SIG-M5 treated with dmso at 0.1 percent for 504 hours (cell line): ENCODE data around the gene SLC26A11.
"Not testable (repeated sequence)": the region's sequence is repeated elsewhere in the genome, so short reads cannot be mapped to it uniquely, and the experiment has no call there.

Experiments
- DNase-seq: peaks from one replicate; lab custom pipeline; 2025; ENCODE audit not compliant: unreplicated experiment; lab: John Stamatoyannopoulos, UW

Gene SLC26A11

DNA sequence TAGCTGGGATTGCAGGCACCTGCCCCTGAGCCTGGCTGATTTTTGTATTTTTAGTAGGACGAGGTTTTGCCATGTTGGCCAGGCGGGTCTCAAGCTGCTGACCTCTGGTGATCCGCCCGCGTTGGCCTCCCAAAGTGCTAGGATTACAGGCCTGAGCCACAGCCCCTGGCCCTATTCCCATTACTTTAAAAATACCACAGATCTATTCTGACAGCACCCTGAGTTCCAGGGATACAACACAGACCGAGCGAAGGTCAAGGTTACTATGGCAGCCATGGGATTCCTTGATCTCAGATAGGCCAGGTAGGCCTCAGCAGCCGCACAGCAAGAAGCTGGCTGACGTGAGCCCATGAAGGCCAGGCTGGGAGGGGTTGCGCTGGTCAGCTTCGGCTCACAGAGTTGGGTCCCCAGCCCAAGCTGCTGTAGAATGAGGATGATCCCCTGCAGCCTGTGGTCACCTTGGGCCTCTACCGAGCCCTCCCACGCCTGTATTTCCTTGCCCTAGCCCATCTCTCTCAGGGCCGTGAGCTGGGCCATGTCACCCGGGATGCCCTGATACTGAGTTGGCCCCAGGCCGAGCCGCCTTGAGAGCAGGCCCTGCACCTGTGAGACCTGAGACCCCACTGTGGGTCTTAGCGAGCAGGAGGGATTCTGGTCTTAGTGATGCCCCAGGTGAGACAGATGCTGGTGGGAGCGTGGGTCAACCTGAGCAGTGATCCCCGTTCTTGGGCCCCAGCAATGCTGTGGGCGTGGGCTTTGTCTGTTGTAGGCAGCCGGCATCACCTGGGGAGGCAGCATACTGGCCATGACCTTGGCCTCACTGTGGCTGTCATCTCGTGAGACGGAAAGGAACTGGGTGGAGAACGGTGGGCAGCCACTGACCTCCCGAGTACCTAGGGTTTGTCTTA is 23.6 kb downstream of the SLC26A11 start:
- DNase-seq, result no peak

DNA sequence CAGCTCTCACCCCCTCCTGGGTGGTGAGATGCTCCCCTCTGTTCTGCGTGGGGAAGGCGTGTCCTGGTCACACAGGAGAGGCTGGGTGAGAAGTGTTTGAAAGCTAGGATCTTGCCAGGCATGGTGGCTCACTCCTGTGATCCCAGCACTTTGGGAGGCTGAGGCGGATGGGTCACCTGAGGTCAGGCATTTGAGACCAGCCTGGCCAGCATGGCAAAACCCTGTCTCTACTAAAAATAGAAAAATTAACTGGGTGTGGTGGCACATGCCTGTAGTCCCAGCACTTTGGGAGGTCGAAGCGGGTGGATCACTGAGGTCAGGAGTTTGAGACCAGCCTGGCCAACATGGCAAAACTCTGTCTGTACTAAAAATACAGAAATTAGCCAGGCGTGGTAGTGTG is 24.2 kb downstream of the SLC26A11 start:
- not testable (repeated sequence) for DNase-seq

GRCh38 chr17:80244871-80245509 is 24.8 kb downstream of the SLC26A11 start:
- no peak for DNase-seq

DNA sequence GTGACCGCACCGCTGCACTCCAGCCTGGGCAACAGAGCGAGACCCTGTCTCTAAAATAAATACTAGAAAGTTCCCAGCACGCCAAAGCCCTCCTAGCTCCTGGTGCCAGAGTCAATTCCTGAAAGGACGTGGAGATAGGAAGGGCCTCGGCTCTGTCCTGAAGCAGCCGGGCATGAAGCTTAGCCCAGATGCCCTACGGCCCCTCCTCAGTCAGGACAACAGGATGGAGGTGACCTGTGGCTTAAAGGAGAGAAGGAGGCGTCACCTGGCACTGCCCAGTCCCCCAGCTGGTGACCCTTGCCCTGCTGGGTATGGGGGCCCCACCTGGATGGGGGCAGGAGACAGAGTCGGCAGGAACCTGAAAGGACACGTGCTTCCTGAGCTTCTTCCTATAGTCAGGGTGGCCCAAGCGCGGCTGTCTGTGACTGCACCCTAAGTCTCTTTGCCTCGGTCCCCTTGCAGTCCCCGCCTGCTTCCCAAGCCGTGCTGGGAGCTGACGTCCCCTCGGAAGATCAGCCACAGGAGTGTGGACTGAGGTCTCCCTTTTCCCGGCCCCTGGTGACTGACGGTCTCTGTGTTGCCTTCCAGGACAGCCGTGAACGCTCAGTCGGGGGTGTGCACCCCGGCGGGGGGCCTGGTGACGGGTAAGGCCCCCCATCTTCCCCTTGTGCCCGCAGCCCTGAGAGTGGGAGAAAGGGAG is 25.5 kb downstream of the SLC26A11 start:
- no peak for DNase-seq

- DNase-seq, result no peak
Measured at GRCh38 chr17:80246266-80246681, 26.0 kb downstream of the SLC26A11 start.

DNA sequence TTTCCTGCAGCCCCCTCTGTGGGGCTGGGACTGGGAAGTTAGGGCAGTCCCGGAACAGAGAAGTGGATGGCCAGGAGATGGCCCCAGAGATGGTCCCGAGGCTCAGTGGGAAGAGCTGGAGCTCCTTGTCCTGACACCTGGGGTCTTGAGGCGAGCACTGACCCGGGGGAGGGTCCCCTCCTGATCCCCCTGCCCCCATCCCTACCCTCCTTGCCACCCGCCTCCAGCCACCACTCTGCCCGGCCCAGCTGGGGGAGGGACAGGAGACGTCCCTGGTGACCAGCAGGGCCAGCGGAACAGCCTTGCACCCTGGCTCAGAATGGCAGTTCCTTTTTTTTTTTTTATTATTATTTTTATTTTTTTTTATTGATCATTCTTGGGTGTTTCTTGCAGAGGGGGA is 26.5 kb downstream of the SLC26A11 start:
- no peak for DNase-seq

GRCh38 chr17:80247561-80247960 is 27.3 kb downstream of the SLC26A11 start:
- no peak for DNase-seq

DNA sequence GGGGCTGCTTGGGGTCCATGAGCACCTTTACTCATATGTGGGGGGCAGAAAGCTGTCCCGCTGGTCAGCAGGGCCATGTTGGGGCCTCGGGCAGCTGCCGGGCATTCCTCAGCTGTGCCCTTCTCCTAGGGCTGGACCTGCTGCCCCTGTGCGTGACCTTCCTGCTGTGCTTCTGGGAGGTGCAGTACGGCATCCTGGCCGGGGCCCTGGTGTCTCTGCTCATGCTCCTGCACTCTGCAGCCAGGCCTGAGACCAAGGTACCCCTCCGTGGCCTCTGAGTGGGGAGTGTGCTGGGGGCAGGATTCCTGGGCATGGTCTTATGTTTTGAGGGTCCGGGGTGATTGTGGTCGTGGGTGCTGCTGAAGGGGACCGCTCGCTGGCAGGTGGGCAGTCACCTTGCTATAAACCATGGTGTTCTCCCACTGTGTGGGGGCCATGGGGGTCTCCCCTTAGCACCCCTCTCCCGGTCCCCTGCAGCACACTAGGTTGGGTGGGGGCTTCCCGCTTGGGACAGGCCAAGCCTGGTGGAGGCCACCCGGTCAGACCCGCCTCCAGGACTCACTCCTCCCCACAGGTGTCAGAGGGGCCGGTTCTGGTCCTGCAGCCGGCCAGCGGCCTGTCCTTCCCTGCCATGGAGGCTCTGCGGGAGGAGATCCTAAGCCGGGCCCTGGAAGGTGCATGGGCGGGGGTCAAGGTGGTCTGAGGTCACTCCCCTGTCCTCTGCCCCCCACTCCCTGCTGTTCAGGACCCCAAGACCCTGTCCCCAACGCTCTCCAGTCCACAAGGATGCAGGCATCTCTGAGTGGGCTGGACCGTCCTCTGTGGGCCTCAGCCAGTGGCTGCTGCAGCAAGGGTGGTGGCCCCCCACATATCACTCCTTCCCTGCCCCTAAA is 28.0 kb downstream of the SLC26A11 start:
- DNase-seq, result no peak

GRCh38 chr17:80248894-80249710 is 28.9 kb downstream of the SLC26A11 start:
- DNase-seq, result no peak

GRCh38 chr17:80251966-80252365 is 31.7 kb downstream of the SLC26A11 start:
- no peak for DNase-seq

DNA sequence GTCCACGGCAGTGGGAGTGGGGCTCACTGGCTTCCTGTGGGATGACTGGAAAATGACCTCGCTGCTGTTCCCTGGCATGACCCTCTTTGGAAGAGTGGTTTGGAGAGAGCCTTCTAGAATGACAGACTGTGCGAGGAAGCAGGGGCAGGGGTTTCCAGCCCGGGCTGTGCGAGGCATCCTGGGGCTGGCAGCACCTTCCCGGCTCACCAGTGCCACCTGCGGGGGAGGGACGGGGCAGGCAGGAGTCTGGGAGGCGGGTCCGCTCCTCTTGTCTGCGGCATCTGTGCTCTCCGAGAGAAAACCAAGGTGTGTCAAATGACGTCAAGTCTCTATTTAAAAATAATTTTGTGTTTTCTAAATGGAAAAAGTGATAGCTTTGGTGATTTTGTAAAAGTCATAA is 32.6 kb downstream of the SLC26A11 start:
- peak; percentile 26 for DNase-seq

GRCh38 chr17:80253631-80254395 is 33.6 kb downstream of the SLC26A11 start:
- DNase-seq, result no peak

DNA sequence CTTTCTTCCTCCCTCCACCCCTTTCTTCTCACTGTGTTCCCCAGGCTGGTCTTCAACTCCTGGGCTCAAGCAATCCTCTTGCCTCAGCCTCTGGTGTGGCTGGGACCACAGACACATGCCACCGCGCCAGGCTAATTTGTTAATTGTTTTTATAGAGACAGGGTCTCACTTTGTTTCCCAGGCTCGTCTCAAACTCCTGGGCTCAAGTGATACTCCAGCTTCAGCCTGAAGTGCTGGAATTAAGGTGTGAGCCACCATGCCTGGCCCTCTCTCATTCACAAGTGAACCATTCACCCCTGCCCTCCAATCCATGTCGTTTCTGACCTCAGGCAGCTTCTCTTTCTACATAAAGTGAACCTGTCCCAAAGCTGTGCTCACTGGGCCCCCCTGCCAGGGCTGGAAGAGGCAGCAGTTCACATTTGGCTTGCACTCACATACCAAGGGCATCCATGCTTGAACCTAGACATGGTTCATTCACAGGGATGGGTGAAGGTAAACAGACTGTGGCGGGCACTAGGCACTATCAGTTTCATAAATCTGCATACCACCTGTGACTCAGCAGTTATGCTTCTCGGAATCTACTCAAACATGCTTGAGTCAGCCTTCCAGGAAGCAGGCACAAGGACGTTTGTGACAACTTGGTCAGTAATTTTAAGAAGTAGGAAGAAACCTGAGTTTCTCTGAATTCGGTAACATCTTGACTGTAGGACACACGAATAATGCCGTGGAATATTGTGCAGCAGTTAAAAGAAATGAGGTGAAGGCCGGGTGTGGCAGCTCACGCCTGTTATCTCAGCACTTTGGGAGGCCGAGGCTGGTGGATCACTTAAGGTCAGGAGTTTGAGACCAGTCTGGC is 34.4 kb downstream of the SLC26A11 start:
- DNase-seq, result peak; percentile 83

DNA sequence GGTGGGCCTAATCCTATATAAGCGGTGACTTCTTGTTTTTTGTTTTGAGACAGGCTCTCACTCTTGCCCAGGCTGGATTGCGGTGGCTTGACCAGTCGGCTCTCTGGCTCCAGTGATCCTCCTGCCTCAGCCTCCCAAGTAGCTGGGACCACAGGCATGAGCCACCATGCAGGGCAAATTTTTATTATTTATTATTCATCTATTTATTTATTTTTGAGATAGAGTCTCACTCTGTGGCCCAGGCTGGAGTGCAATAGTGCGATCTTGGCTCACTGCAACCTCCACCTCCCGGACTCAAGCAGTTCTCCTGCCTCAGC is 35.8 kb downstream of the SLC26A11 start:
- DNase-seq, result no peak

GRCh38 chr17:80257716-80258213 is 37.5 kb downstream of the SLC26A11 start:
- no peak for DNase-seq

- DNase-seq, result not testable (repeated sequence)
Measured at GRCh38 chr17:80258296-80258695, 38.1 kb downstream of the SLC26A11 start.

- no peak for DNase-seq
Measured at GRCh38 chr17:80259457-80260068, 39.3 kb downstream of the SLC26A11 start.

- DNase-seq, result peak; percentile 13
Measured at GRCh38 chr17:80260069-80260535, 39.9 kb downstream of the SLC26A11 start.
